Activated CD4-positive, alpha-beta T cell treated with anti-CD3 and anti-CD28 coated beads, Interleukin-2, amount 50 U/mL, for 1 hour (primary cell): ENCODE results near the gene KRTAP5-1.
"Not testable (repeated sequence)": the region's sequence is repeated elsewhere in the genome, so short reads cannot be mapped to it uniquely, and the experiment has no call there.

ENCODE experiments used
- DNase-seq: peaks from one replicate; pipeline ENCODE4 v3.0.0-alpha.2; 2020

KRTAP5-1 gene

DNA sequence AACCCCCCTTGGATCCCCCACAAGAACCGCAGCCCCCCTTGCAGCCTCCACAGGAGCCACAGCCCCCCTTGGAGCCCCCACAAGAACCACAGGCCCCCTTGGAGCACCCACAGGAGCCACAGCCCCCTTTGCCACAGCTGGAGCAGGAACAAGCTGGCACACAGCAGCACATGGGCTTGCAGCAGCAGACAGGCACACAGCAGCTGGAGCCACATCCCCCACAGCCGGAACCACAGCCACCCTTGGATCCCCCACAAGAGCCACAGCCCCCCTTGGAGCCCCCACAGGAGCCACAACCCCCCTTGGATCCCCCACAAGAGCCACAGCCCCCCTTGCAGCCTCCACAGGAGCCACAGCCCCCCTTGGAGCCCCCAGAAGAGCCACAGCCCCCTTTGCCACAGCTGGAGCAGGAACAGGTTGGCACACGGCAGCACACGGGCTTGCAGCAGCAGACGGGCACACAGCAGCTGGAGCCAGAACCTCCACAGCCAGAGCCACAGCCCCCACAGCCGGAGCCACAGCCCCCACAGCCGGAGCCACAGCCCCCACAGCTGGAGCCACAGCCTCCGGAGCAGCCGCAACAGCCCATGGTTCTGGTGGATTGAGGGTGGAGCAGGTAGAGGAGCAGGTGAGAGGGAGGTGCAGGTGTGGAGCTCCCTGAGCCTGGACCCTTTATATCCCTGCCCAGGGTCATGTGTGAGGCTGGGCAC lies at the start of gene KRTAP5-1:
KRTAP5-1 (minus strand) TSS at position 623 of the 710 bp plus-strand sequence; CDS start at position 589, 34 bp downstream.
- DNase-seq = not testable (repeated sequence)

GRCh38 chr11:1633864-1634263 lies 48.8 kb upstream of the KRTAP5-1 start:
- DNase-seq = no peak

GRCh38 chr11:1632053-1632714 lies 47.1 kb upstream of the KRTAP5-1 start:
- DNase-seq = no peak

DNA sequence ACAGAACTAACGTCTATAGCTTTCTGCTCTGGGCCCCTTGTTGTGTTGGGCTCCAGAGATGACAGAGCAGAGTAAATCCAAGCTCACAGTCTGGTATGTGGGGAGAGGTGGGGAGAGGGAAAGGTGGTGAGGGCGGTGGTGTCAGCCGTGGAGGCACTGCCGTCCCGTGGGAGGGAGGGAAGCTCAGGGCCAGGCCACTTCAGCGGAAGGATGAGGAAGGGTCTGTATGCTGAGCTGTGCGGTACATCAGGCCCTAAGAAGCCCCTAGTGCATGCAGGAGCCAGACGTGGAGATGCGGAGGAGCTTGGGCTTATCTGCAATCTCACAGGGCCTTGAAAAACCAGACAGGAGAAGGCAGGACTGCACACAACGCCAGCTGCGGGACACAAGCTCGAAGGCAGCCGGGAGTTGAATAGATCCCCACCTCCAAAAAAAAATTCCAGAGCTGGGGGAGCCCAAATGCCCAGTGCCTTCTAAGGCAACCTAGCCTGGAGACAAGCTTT lies 46.0 kb upstream of the KRTAP5-1 start:
- DNase-seq = no peak

GRCh38 chr11:1630271-1630670 lies 45.2 kb upstream of the KRTAP5-1 start:
- DNase-seq = no peak

DNA sequence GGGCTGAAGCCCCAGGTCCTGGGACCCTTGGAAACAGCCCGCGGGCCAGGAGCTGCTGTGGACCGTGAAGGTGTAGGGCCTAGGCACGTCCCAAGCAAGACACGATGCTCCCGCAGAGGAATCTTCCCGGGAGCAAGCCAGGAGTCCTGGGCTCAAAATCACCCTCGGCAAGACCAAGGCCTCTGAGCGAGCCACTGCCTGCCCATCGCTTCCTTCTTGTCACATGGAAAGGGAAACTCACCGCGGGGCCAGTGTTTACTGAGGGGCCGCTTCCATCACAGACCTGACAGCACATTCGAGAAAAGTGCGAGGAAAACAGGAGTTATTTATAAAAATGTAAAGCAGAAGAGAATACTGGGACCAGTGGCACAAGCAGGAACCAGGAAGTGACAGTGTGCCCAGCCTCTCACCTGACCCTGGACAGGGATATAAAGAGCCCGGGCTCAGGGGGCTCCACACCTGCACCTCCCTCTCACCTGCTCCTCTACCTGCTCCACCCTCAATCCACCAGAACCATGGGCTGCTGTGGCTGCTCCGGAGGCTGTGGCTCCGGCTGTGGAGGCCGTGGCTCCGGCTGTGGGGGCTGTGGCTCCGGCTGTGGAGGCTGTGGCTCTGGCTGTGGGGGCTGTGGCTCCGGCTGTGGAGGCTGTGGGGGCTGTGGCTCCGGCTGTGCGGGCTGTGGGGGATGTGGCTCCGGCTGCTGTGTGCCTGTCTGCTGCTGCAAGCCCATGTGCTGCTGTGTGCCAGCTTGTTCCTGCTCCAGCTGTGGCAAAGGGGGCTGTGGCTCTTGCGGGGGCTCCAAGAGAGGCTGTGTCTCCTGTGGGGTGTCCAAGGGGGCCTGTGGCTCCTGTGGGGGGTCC lies 44.5 kb upstream of the KRTAP5-1 start, which contains the start of gene KRTAP5-5:
KRTAP5-5 (plus strand) TSS at position 450 of the 860 bp plus-strand sequence; CDS start at position 516, 66 bp downstream.
- no peak for DNase-seq

DNA sequence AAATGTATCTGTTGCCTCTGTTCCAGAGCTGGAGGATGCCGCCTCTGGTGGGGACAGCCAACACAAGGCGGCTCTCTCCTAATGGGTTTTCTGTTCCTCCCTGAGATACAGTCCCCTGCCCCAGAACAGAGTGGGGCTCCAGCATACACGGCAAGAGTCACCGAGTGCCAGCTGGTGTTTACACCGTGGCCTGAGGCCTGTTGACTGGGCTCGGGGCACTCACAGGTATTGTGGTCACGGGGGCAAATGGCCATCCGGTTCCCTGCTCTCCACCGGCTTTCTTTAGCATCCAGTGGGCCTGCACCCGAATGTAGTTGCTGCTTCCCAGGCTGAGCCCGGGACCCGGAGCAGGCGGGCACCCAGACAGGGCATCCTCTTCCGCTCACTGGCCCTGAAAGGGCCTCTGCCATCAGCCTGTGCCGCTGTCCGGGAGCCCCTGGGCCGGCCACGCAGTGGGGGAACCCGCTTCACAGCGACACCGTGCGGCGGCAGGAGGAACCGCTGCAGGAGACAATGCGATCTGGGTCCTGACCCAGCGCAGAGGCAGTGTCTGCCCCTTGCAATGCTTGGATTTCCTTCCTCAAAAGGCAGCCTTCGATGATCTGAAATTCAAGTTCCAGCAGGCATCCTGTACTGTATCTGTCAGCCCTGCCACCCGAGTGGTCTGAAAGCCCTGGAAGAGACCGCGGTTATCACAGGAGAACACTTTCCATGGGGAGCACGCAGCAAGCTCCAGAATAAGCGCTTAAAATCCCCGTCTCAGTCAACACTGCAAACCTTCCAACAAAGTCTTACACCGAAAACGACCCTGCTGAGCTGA lies 43.6 kb upstream of the KRTAP5-1 start:
- DNase-seq = peak; percentile 62

GRCh38 chr11:1625541-1625940 lies 40.5 kb upstream of the KRTAP5-1 start:
- no peak for DNase-seq

GRCh38 chr11:1624621-1625020 lies 39.5 kb upstream of the KRTAP5-1 start:
- no peak for DNase-seq

DNA sequence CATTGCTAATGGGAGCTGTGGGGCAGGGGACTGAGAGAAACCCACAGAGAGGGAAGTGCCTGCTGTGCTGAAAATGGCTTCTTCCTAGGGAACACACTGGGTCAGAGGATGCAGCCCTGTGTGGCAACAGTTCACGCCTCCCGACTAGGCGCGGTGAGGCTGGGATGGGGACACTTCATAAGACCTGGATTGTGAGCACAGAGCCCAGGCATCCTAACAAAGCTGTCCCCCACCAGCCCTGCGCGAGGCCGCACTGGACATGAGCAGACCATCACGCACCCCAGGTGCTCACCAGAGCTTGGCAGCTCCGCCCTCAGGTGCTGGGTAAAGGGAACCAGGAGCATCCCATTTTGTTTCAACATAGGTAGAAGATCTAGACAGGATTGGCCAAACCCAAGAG lies 38.6 kb upstream of the KRTAP5-1 start:
- no peak for DNase-seq

DNA sequence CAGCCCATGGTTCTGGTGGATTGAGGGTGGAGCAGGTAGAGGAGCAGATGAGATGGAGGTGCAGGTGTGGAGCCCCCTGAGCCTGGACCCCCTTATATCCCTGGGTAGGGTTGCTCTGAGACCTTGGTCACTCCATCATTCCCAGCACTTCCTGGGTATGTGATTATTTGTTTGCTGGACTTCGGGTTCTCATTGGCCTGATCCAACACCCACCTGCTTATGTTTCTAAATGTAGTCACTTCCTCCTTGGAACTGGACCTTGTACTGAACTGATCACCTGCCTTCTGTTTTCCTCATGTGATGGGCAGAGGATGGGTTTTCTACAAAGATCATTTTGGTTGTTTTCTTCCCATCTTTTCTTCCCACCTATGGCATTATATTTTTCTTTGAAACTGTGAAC lies 37.0 kb upstream of the KRTAP5-1 start, which contains the start of gene KRTAP5-4:
KRTAP5-4 (minus strand) TSS at position 53 of the 400 bp plus-strand sequence; CDS start at position 8, 45 bp downstream.
- no peak for DNase-seq

GRCh38 chr11:1619449-1619848 lies 34.4 kb upstream of the KRTAP5-1 start:
- DNase-seq = no peak

DNA sequence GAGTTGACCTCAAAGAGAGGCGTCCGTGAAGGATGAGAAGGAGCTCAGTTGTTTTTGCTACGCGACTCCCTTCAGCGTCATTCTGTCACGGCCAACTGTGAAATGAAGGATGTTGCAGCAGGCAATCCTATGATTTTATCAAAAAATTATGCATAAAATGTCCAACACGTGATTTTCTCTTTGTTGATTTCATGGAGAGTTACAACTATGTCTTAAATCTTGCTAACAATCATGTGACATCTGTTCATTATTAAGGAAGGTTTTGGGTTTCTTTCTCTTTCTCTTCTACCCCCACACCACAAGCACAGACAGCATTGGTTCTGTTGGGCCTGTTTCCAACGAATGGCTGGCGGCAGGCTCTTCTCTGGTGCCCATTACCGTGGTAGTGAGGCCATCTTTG lies 33.1 kb upstream of the KRTAP5-1 start:
- no peak for DNase-seq

DNA sequence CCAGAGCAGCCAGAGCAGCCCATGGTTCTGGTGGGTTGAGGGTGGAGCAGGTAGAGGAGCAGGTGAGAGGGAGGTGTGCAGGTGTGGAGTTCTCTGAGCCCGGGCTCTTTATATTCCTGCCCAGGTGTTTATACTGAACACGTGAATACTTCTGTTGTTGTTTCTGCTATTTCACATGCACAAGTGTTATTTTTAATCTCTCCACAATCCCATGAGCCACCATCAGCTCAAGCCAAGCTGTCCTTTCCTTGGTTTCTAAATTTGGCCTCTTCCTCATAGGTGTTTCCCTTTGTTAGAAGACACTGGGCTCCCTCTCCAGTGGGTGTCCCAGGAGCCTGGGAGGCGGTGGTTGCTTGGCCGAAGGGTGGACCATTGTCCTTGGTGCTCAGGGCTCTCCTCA lies 23.3 kb upstream of the KRTAP5-1 start, which contains the start of gene KRTAP5-3:
KRTAP5-3 (minus strand) TSS at position 101 of the 400 bp plus-strand sequence; CDS start at position 23, 78 bp downstream.
- no peak for DNase-seq

DNA sequence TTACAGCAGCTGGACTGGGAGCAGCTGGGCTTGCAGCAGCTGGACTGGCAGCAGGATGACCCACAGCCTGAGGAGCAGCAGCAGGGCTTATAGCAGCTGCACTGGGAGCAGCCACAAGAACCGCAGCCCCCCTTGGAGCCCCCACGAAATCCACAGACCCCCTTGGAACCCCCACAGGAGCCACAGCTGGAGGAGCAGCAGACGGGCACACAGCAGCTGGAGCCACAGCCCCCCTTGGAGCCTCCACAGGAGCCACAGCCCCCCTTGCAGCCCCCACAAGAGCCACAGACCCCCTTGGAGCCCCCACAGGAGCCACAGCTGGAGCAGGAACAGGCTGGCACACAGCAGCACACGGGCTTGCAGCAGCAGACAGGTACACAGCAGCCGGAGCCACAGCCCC lies 22.8 kb upstream of the KRTAP5-1 start:
- not testable (repeated sequence) for DNase-seq

GRCh38 chr11:1607156-1607845 lies 22.2 kb upstream of the KRTAP5-1 start:
- not testable (repeated sequence) for DNase-seq

GRCh38 chr11:1605923-1606322 lies 20.8 kb upstream of the KRTAP5-1 start:
- not testable (repeated sequence) for DNase-seq

DNA sequence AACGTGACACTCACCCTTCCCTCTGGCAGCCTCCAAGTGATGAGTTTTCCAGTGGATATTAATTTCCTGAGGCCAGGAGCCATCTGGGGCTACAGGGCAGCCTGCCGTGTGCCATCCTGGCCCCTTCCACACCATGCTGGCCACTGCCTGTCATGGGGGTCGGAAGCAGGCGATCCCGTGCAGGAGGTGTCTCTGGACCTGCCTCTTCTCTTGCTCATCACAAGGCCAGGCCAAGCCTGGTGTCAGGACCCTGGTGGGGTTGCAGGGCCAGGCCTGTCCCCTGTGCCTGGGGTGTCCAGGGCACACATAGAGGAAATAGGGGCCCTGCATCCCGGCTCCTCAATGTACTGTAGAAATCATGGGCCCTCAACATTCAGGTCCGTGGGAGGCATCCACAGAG lies 19.6 kb upstream of the KRTAP5-1 start:
- no peak for DNase-seq

DNA sequence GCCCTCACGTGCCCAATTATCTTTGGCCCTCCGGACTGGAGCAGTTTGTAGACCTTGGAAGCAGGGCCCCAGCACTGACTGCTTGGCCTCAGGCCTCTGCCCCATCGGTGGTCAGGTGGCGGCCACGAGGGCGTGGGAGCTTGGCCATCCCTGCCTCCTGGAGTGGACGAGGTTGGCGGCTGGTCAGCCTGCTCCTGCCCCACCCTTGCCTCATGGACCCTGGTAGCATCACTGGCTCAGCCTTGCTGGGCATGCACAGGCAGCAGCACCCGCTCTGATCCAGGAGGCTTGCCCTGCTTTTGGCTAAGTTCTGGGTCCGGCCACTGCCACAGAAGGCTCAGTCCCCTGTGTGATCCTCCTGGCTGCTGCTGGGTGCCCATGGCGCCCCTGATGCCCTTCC lies 19.1 kb upstream of the KRTAP5-1 start:
- no peak for DNase-seq

GRCh38 chr11:1603629-1604028 lies 18.5 kb upstream of the KRTAP5-1 start:
- DNase-seq = no peak

DNA sequence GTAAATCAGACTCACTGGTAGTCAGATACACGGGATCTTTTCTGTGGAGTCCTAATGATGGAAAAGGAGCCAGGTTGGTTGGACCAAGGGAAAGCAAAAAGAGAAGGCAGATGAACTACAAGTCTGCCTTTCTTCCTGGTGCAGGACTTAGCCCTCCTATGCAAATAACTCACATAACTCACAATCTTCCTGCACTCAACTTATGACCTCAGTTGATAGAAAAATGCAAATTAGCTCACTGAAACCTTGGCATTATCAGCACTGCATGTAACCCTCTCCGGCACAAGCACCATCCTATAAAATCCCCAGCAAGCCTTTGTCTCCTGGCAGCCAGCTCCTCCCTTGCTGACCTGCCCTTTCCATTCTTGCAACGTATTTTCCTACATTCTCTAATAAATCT lies 16.6 kb upstream of the KRTAP5-1 start:
- DNase-seq = not testable (repeated sequence)
